PC-9 (cell line): ENCODE measurements around the gene ITGA2. TPM values are rescaled to one million over a fixed set of nuclear protein-coding genes. Genes with fewer than 3 reads are reported as not detected.

Experiments
- BruUV-seq: library from RNA; stranded (reverse); fragments of 400-500 nt; replicated peaks from 2 replicates; lab custom pipeline; 2021; lab: Mats Ljungman, UMichigan
- CTCF ChIA-PET: fragments of 300-600 bp; sonication (Branson Sonifier 250); formaldehyde crosslinking; loops from one replicate; lab custom pipeline; 2022; ENCODE audit warnings: antibody characterized with exemption; lab: Charles Lee
- POLR2A ChIA-PET: fragments of 300-600 bp; sonication (Branson Sonifier 250); formaldehyde crosslinking; loops from one replicate; lab custom pipeline; 2022; ENCODE audit warnings: antibody characterized with exemption; ENCODE audit not compliant: unreplicated experiment; lab: Charles Lee
- DNase-seq, 2 experiments: peaks; one replicate each; pipeline versions ENCODE4 v3.0.0 to v3.0.0-alpha.2; 2015 to 2022; ENCODE audit warnings: mixed read lengths in 1 of 2
- H2AFZ ChIP-seq: fragments of 200-600 bp; sonication (generic); 2 replicates; pipeline ENCODE4 v1.8.1; 2017; ENCODE audit warnings: antibody characterized with exemption
- H3F3A ChIP-seq: fragments of 200-600 bp; sonication (generic); 2 replicates; pipeline ENCODE4 v1.8.1; 2017; ENCODE audit warnings: antibody characterized with exemption, mild to moderate bottlenecking, low read depth; ENCODE audit not compliant: insufficient read depth
- H3K27ac ChIP-seq: fragments of 200-600 bp; sonication (generic); 2 replicates; pipeline ENCODE4 v1.6.1; 2016; ENCODE audit warnings: mixed run types
- H3K27me3 ChIP-seq: fragments of 200-600 bp; sonication (generic); 2 replicates; pipeline ENCODE4 v1.6.1; 2016; ENCODE audit warnings: low read depth, mixed run types; ENCODE audit not compliant: insufficient read depth
- H3K36me3 ChIP-seq: fragments of 200-600 bp; sonication (generic); 2 replicates; pipeline ENCODE4 v1.6.1; 2016; ENCODE audit warnings: low read depth, mixed run types
- H3K4me1 ChIP-seq: fragments of 200-600 bp; sonication (generic); replicated peaks from 2 replicates; pipeline ENCODE4 v1.6.1; 2016; ENCODE audit warnings: mixed run types; ENCODE audit not compliant: insufficient read depth
- H3K4me2 ChIP-seq: fragments of 200-600 bp; sonication (generic); 2 replicates; pipeline ENCODE4 v1.6.1; 2017; ENCODE audit warnings: mixed run types
- H3K4me3 ChIP-seq: fragments of 200-600 bp; sonication (generic); 2 replicates; pipeline ENCODE4 v1.6.1; 2016; ENCODE audit warnings: mixed run types
- H3K79me2 ChIP-seq: fragments of 200-600 bp; sonication (generic); 2 replicates; pipeline ENCODE4 v1.6.1; 2017; ENCODE audit warnings: low read depth, mixed run types
- H3K9me2 ChIP-seq: fragments of 200-600 bp; sonication (generic); 2 replicates; pipeline ENCODE4 v1.8.1; 2017; ENCODE audit warnings: mild to moderate bottlenecking; ENCODE audit not compliant: insufficient read depth
- H3K9me3 ChIP-seq: fragments of 200-600 bp; sonication (generic); 2 replicates; pipeline ENCODE4 v1.8.1; 2016; ENCODE audit warnings: low read depth; ENCODE audit not compliant: insufficient read depth
- H4K20me1 ChIP-seq: fragments of 200-600 bp; sonication (generic); 2 replicates; pipeline ENCODE4 v1.8.1; 2017; ENCODE audit not compliant: insufficient read depth
- EZH2 ChIP-seq: fragments of 200-600 bp; sonication (generic); IDR thresholded peaks from 2 replicates; pipeline ENCODE4 v1.8.0; 2017; ENCODE audit warnings: antibody characterized with exemption, low read depth
- intact Hi-C: fragments of 100-400 bp; cut with micrococcal nuclease; formaldehyde crosslinking; loops from one replicate; pipeline ENCODE4 v1.10.0; 2022; ENCODE audit not compliant: unreplicated experiment
- total RNA-seq: library from RNA; stranded (reverse); gene quantifications from 2 replicates; pipeline ENCODE4 v1.2.3, GENCODE V29; 2021
- TF ChIP-seq, protein P1 (sequence below): fragments of 200-600 bp; sonication (generic); conservative IDR thresholded peaks from 2 replicates; pipeline ENCODE4 v1.6.1; 2017; ENCODE audit warnings: mixed run types, antibody characterized with exemption, mild to moderate bottlenecking, moderate library complexity

Gene ITGA2
- total RNA-seq, 1 experiment from 2014 or later, result 35.8 TPM

- BruUV-seq, result no TSS peak
- intact Hi-C loops, result no loop called here
- CTCF ChIA-PET, result interaction anchor here (0.7 kb wide), 1 partner anchor 216 kb away, joined by 3 read pairs; no protein-coding TSS in a partner anchor
Measured at GRCh38 chr5:53034832-53035231, 45.7 kb downstream of the ITGA2 start.

GRCh38 chr5:53035868-53036381, 46.8 kb downstream of the ITGA2 start:
- intact Hi-C loops, result no loop called here
- DNase-seq, result no peak
- Histone ChIP-seq H2AFZ (no peak overlapping the region), H3K9me3 (0 out of 2 replicates have a peak, but pooled peaks cover 4% of the 10 kb centered on the region), H3F3A (peaks cover 50% of the 10 kb centered on the region), H3K9me2 (no peaks in the 10 kb centered on the region), H3K4me1 (peaks cover 80% of the 10 kb centered on the region), H4K20me1 (no peaks in the 10 kb centered on the region), H3K36me3 (no peaks in the 10 kb centered on the region), H3K27ac (peak overlapping the region; percentile 94), H3K4me3 (no peak overlapping the region), H3K4me2 (peak overlapping the region; percentile 60; the same call in 1 of the 2 replicates), H3K27me3 (no peaks in the 10 kb centered on the region), H3K79me2 (peaks cover 64% of the 10 kb centered on the region)
- POLR2A ChIA-PET, result interaction anchor here (0.6 to 1.0 kb wide), 2 partner anchors 73 to 113 kb away, joined by 3 to 12 read pairs; no protein-coding TSS in a partner anchor
- no TSS peak for BruUV-seq
- TF ChIP-seq EZH2, result no peak
- TF ChIP-seq, protein P1, sequence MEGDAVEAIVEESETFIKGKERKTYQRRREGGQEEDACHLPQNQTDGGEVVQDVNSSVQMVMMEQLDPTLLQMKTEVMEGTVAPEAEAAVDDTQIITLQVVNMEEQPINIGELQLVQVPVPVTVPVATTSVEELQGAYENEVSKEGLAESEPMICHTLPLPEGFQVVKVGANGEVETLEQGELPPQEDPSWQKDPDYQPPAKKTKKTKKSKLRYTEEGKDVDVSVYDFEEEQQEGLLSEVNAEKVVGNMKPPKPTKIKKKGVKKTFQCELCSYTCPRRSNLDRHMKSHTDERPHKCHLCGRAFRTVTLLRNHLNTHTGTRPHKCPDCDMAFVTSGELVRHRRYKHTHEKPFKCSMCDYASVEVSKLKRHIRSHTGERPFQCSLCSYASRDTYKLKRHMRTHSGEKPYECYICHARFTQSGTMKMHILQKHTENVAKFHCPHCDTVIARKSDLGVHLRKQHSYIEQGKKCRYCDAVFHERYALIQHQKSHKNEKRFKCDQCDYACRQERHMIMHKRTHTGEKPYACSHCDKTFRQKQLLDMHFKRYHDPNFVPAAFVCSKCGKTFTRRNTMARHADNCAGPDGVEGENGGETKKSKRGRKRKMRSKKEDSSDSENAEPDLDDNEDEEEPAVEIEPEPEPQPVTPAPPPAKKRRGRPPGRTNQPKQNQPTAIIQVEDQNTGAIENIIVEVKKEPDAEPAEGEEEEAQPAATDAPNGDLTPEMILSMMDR, result peak; percentile 38; the same call in 1 of the 2 replicates
- CTCF ChIA-PET, result interaction anchor here (1.0 kb wide), 1 partner anchor 88 kb away, joined by 3 read pairs; no protein-coding TSS in a partner anchor

More at GRCh38 chr5:53034832-53035231, 45.7 kb downstream of the ITGA2 start:
- Histone ChIP-seq H3K36me3 (no peaks in the 10 kb centered on the region), H3F3A (peaks cover 59% of the 10 kb centered on the region), H3K4me1 (peaks cover 87% of the 10 kb centered on the region), H3K9me3 (0 out of 2 replicates have a peak, but pooled peaks cover 4% of the 10 kb centered on the region), H3K79me2 (peaks cover 55% of the 10 kb centered on the region), H3K9me2 (no peaks in the 10 kb centered on the region), H3K4me2 (no peak overlapping the region), H3K4me3 (no peak overlapping the region), H4K20me1 (no peaks in the 10 kb centered on the region), H3K27ac (peak overlapping the region; percentile 28; the same call in 1 of the 2 replicates), H3K27me3 (no peaks in the 10 kb centered on the region), H2AFZ (no peak overlapping the region)
- no peak for TF ChIP-seq EZH2
- TF ChIP-seq, protein P1, result no peak
- POLR2A ChIA-PET, result no interaction called here
- no peak for DNase-seq

DNA sequence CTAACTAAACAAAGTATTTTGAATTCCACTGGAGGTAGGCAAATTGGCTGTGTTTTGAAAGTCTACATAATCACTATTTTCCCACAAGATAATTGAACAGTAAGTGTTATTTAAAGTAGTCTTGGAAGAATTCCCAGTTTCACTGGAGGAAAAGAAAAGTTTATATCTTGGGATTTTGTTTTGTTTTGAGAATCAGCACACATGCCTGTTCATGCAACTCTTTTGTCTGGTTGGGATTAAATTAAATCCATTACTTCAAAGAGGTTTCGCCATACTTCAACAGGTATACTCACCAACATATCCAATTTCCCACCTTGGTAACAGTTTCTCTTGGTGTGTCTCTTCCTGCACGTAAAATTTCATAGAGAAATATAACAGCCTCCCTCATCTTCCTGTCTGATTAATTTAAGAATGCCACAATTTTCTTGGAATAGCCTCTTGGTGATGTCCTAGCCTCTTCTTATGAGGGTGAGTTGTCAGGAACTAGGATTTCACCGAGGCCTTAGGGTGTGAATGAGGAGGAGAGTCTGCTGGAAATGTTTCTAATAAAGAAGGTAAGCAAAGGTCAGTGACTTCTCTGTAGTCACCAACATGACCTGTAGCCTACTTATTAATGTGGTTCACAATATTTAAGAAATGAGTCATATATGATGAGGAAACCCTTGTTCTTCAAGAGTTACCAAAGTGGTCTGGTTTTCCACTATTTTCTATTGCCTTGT, 48.1 kb downstream of the ITGA2 start:
- Histone ChIP-seq H3K27me3 (no peaks in the 10 kb centered on the region), H3K9me2 (no peaks in the 10 kb centered on the region), H3K4me3 (peak overlapping the region; percentile 7; the same call in 1 of the 2 replicates), H3K79me2 (peaks cover 76% of the 10 kb centered on the region), H3F3A (peaks cover 38% of the 10 kb centered on the region), H4K20me1 (no peaks in the 10 kb centered on the region), H3K4me1 (peaks cover 66% of the 10 kb centered on the region), H3K4me2 (peak overlapping the region; percentile 60), H3K36me3 (peaks cover 7% of the 10 kb centered on the region), H2AFZ (no peak overlapping the region), H3K27ac (peak overlapping the region; percentile 94), H3K9me3 (0 out of 2 replicates have a peak, but pooled peaks cover 4% of the 10 kb centered on the region)
- ChIA-PET POLR2A (no interaction called here), CTCF (no interaction called here)
- intact Hi-C loops, result no loop called here
- TF ChIP-seq EZH2, result no peak
- TF ChIP-seq, protein P1, result no peak
- DNase-seq, result peak; percentile 33 to 98
- BruUV-seq, result TSS peak; percentile 67
